ENCODE data around the gene PRDM5.

DNA sequence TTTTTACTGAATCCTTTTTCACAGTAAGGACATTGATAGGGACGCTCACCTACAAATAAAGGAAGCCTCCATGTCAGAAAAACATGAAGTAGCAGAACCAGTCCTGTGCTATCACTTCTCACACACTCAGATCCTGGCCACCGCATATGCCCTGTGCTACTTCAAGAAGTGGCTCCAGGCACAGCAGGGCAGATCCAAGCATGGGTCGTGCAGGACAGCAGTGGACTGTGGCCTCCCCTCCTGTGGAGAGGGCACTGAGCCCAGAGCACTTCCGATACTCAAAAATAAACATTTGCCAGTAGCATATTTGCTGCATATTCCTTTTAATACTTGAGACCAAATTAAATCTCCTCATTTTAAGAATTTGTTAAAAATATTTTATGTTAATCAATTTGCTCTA is 167.9 kb downstream of the PRDM5 start:
- no peak for TF ChIP-seq FOXA1 (IDR thresholded peaks at IDR 0.05)
- no peak for TF ChIP-seq ELF4 (IDR thresholded peaks at IDR 0.05)
- TF ChIP-seq SP1 (IDR thresholded peaks at IDR 0.05), result no peak
- TF ChIP-seq BHLHE40 (IDR thresholded peaks at IDR 0.05; ENCODE audit: borderline replicate concordance), result no peak
- TF ChIP-seq FOXK2 (IDR thresholded peaks at IDR 0.05), result no peak
- TF ChIP-seq CTBP1 (IDR thresholded peaks at IDR 0.05; ENCODE audit: borderline replicate concordance), result no peak
- TF ChIP-seq LEF1 (IDR thresholded peaks at IDR 0.05; ENCODE audit: borderline replicate concordance), result no peak
